ENCODE measurements around the gene EGFR. TPM values are rescaled to one million over a fixed set of nuclear protein-coding genes. Genes with fewer than 3 reads are reported as not detected.
A peak's percentile ranks its signal among the peaks of the same experiment; 100 is the strongest.

The EGFR gene
- total and polyA plus RNA-seq, 7 donors: 3.6 to 61.5 (median 35.6) TPM

DNA sequence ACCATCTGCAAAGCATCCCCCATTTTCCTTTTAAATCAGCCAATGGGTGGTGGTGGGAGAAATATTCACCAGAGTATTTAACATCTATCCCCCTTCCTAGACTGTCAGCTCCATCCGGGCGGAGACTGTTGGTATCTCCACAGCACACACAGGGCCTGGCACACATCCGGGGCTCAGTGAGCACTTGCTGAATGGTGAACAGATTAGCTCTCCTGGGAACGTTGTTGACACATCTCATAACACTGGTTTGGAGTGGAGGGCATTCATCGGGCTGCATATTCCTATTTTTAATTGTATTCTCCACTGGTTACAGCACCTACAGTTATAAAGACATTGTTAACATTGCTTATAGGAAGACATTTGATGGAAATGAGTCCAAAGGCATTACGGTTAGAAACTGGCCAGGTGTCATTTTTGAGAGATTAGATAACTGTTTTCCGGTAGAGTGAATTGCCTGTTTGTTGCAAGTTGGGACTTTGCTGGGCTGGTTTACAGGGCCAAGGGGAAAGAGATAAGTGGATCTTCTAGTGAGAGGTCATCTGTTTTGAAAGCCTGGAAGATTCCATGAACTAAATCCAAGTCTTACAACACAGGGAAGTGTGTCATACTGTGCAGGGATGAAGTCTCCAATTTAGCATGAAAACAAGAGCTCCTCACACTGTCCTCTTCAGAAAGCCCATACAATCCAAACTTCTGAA, 101.8 kb downstream of the EGFR start:
- Histone ChIP-seq H3K4me1 (peaks cover 0 to 25% (median 15%) of the 10 kb centered on the region in 4 donors), H3K9me3 (no peaks in the 10 kb centered on the region), H3K27ac (peak overlapping the region; percentile 43 to 69 (median 54)), H3K4me3 (no peak overlapping the region), H3K36me3 (no peaks in the 10 kb centered on the region), H3K27me3 (no peaks in the 10 kb centered on the region)
- no peak for DNase-seq
- TF ChIP-seq POLR2A (IDR thresholded peaks at IDR 0.05) (no peak), POLR2AphosphoS5 (IDR thresholded peaks at IDR 0.05) (peak in 3 of 4 donors; percentile 31 to 52 (median 36))
- WGBS, 2 donors: 20 to 62% methylated on average over 7 of the region's 7 CpGs
- intact Hi-C loops (cut with DNase I): no loop called here

DNA sequence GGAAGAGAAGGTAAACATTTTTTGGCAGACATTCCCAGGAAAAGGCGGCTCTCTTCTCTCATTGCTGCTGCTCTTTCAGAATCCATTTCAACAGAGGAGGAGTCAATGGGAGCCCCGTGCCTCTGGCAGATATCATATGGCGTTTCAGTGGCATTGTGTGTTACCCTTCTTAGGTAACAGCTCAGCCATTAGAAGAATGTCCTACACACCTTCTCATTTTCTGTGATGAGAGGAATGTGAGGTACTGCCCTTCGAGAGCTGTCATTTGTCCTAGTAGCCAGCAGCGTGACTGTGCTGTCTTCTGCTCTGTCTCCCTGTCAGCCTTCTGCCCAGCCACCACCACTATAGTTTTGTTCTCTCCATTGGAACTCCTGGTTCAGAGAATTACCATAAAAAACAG, 102.4 kb downstream of the EGFR start:
- H3K4me1 ChIP-seq: peaks cover 0 to 29% (median 19%) of the 10 kb centered on the region in 4 donors
- intact Hi-C loops (cut with DNase I): no loop called here
- H3K36me3 ChIP-seq: no peaks in the 10 kb centered on the region
- 46 to 71% methylated on average over 5 of the region's 5 CpGs for WGBS, 2 donors
- DNase-seq: no peak
- no peaks in the 10 kb centered on the region for H3K27me3 ChIP-seq
- H3K4me3 ChIP-seq: no peak overlapping the region
- TF ChIP-seq POLR2A (IDR thresholded peaks at IDR 0.05) (no peak), POLR2AphosphoS5 (IDR thresholded peaks at IDR 0.05) (no peak), EP300 (IDR thresholded peaks at IDR 0.05) (no peak)
- TF ChIP-seq, protein P1, sequence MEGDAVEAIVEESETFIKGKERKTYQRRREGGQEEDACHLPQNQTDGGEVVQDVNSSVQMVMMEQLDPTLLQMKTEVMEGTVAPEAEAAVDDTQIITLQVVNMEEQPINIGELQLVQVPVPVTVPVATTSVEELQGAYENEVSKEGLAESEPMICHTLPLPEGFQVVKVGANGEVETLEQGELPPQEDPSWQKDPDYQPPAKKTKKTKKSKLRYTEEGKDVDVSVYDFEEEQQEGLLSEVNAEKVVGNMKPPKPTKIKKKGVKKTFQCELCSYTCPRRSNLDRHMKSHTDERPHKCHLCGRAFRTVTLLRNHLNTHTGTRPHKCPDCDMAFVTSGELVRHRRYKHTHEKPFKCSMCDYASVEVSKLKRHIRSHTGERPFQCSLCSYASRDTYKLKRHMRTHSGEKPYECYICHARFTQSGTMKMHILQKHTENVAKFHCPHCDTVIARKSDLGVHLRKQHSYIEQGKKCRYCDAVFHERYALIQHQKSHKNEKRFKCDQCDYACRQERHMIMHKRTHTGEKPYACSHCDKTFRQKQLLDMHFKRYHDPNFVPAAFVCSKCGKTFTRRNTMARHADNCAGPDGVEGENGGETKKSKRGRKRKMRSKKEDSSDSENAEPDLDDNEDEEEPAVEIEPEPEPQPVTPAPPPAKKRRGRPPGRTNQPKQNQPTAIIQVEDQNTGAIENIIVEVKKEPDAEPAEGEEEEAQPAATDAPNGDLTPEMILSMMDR (IDR thresholded peaks at IDR 0.05): no peak
- H3K27ac ChIP-seq: peak overlapping the region; percentile 43 to 69 (median 54)
- no peaks in the 10 kb centered on the region for H3K9me3 ChIP-seq

DNA sequence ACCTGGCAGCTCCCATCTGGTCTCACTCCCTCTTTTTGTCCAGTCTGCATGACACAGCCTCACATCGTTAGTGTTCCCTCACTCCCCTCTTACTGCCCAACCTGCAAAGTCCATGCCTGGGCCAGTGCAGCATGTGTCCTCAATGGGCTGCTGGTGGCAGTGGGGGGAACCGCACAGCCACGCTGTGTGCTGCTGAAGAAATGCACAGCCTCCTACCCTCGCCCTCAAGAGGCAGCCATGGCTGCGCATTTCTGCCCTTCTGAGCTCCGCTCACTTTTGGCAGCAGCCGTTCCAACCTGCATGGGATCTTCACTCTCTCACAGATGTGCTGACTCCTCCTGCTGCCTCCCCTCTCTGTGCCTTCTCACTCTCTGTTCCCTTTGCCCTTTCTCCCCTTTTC, 103.4 kb downstream of the EGFR start:
- DNase-seq: no peak
- 77 to 89% methylated on average over 7 of the region's 7 CpGs for WGBS, 2 donors
- Histone ChIP-seq H3K27me3 (no peaks in the 10 kb centered on the region), H3K9me3 (no peaks in the 10 kb centered on the region), H3K36me3 (no peaks in the 10 kb centered on the region), H3K4me1 (peaks cover 0 to 39% (median 26%) of the 10 kb centered on the region in 4 donors), H3K27ac (peak overlapping the region in 2 of 4 donors; percentile 43 to 69), H3K4me3 (no peak overlapping the region)
- intact Hi-C loops (cut with DNase I): no loop called here
- TF ChIP-seq EP300 (IDR thresholded peaks at IDR 0.05) (no peak), POLR2AphosphoS5 (IDR thresholded peaks at IDR 0.05) (no peak), POLR2A (IDR thresholded peaks at IDR 0.05) (no peak)
- TF ChIP-seq, protein P1 (IDR thresholded peaks at IDR 0.05): no peak

DNA sequence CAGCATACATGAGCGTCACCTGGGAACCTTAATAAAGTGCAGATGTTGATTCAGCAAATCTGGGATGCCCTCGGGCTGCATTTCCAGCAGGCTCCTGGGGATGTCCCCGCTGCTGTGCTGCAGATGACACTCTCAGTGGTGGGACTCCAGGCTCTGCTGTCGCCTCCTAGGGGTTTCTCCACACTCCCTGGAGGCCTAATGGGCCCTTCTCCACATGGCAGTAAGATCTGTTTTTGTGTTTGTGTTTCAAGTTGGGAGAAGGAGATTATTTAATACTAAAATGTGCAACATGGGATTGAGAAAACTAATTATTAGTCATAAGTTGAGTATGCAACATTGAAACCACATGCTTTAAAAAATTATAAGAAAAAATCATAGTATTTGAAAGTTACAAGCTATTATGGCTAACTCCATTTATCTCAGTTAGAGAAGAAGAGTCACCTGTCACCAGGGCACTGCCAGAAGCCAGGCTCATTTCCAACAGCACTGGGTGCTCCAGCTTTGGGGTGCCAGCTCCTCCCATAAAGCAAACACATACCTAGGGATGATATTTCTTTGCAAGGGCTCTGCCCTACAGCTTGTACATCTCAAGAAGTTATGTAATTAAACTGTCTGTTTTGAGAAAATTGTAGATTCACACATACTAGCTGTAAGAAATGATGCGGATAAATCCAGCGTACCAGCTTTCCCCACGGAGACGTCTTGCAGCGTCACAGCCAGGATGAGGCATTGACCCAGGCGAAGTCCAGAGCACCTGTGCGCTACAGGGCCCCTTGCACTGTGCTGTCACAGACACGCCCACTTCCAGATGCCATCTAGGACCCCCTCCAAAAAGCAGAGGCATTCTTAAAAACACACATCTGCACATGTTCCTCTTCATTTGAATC, 106.4 kb downstream of the EGFR start:
- Histone ChIP-seq H3K36me3 (no peaks in the 10 kb centered on the region), H3K9me3 (no peaks in the 10 kb centered on the region), H3K4me1 (peaks cover 0 to 68% (median 54%) of the 10 kb centered on the region in 4 donors), H3K27me3 (no peaks in the 10 kb centered on the region), H3K4me3 (no peak overlapping the region), H3K27ac (peak overlapping the region; percentile 1 to 90 (median 56))
- intact Hi-C loops (cut with DNase I): loop anchor here (5.0 kb wide), 1 partner anchor 53 kb away; no protein-coding TSS in a partner anchor
- DNase-seq: no peak
- no peak for TF ChIP-seq POLR2AphosphoS5 (IDR thresholded peaks at IDR 0.05)
- TF ChIP-seq POLR2A (IDR thresholded peaks at IDR 0.05): no peak
- TF ChIP-seq EP300 (IDR thresholded peaks at IDR 0.05): no peak
- TF ChIP-seq, protein P1 (IDR thresholded peaks at IDR 0.05): no peak
- 88 to 91% methylated on average over 12 of the region's 12 CpGs for WGBS, 2 donors

DNA sequence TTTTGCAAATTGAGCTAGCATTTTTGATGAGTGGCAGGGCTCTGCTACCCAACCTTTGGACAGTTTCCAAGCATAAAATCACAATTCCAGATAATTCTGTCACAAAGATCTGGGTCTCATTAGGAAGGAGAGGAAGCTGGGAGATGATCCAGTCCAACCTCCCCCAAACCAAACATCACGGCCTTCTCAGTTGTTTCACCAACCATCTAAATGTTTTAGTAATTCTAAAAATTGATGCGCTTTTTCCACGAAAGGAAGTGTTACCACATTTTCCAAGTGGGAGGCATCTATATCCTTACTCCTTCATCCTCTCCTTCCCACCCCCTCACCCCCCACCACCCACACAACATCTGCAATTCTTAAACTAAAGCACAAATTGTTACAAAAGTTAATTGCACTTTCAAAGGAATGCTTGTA, 108.3 kb downstream of the EGFR start:
- Histone ChIP-seq H3K9me3 (no peaks in the 10 kb centered on the region), H3K4me3 (no peak overlapping the region), H3K27me3 (no peaks in the 10 kb centered on the region), H3K36me3 (no peaks in the 10 kb centered on the region), H3K4me1 (peaks cover 0 to 72% (median 60%) of the 10 kb centered on the region in 4 donors), H3K27ac (peak overlapping the region; percentile 81 to 90 (median 87))
- DNase-seq: no peak
- TF ChIP-seq, protein P1 (IDR thresholded peaks at IDR 0.05): no peak
- TF ChIP-seq POLR2AphosphoS5 (IDR thresholded peaks at IDR 0.05) (no peak), EP300 (IDR thresholded peaks at IDR 0.05) (no peak)
- intact Hi-C loops (cut with DNase I): loop anchor here (5.0 kb wide), 1 partner anchor 55 kb away; no protein-coding TSS in a partner anchor
- WGBS, 2 donors: 18 to 65% methylated on average over 3 of the region's 3 CpGs

All from sigmoid colon (tissue), 7 donors.